Measurements from ENCODE around the gene NRF1. TPM values are rescaled to one million over a fixed set of nuclear protein-coding genes. Genes with fewer than 3 reads are reported as not detected.
"Not testable (repeated sequence)": the region's sequence is repeated elsewhere in the genome, so short reads cannot be mapped to it uniquely, and the experiment has no call there.

The NRF1 gene
- total RNA-seq, 1 donor from 2014 or later = 14.6 TPM

DNA sequence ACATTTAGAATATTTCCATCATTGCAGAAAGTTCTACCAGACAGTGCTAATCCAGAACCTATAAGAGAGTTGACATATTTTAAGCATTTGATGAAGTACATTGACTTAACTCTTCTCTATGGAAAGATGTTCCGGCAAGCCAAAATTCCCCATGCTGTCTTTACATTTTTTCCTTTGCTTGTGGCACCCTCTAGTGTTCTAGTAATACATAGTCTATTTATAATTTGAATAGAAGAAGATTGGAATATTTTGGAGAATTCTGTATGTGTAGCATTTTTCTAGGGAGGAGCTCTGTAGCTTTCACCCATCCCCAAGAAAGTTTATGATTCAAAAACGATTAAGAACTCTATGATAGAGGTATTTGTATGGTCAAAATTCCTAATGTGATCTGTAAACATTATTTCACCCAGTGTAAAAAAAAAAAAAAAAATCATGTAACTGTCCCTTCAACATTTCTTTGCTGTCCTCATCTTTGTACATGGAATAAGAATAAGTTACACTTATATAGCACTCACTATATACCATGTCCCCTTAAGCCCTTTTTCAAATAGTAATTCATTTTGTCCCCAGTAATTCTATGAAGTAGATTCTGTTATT is 33.2 kb downstream of the NRF1 start:
- no peak for DNase-seq (ENCODE audit: extremely low read depth, low read depth, low spot score)

DNA sequence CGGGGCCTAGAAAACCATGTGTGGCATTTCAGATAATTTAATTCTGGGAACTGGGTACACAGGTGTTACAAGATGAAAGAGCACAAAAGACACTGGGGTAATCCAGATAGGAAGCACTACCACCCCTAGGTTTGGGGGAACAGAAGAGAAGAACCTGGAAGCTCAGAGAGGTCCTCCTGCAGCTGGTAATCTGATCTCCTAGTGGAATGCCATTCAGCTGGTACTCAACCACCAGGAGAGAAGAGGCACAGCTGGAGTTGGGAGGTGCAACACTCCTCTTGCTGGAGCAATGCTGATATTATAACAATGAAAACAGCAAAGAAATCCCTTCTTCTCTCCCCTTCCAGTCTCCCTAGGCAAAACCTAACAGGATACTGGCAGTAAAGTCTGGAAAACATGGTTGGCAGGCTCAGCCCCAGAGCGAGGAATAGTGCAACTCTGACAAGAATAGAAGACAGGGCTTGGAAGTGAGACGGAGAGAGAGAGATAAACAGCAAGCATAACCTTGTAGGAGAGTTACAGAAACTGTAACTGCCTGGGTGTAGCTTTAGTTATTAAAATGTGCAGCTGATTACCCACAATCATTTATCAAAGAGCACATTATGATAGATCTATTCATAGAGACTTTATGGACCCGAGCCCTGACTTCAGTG is 35.0 kb downstream of the NRF1 start:
- DNase-seq (ENCODE audit: extremely low read depth, low read depth, low spot score) = no peak

DNA sequence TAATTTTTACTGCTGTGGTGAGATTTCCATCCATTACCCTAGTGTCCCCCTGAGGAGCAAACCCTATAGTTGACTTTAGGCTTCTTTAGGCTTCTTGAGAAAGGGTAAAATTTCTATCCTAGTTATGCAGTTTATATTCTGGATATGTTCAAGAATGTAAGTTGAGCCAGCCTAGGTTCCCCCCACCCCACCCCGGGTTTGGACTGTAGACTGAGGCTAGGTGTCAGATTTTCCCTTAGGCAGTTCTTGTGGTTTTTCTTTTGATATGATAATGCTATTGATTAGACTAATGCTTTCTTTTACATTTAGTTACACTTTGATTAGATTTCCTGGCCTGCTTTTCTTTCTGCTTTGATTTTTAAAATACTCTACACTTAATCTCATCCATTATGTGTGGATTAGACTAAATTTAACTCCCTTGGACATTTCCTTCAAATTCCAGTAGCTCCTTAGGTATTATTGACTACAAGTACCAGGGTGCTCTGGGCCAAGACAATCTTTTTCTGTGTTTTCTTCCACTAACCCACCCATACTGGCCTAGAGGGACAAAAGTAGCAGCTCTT is 37.7 kb downstream of the NRF1 start:
- no peak for DNase-seq (ENCODE audit: extremely low read depth, low read depth, low spot score)

DNA sequence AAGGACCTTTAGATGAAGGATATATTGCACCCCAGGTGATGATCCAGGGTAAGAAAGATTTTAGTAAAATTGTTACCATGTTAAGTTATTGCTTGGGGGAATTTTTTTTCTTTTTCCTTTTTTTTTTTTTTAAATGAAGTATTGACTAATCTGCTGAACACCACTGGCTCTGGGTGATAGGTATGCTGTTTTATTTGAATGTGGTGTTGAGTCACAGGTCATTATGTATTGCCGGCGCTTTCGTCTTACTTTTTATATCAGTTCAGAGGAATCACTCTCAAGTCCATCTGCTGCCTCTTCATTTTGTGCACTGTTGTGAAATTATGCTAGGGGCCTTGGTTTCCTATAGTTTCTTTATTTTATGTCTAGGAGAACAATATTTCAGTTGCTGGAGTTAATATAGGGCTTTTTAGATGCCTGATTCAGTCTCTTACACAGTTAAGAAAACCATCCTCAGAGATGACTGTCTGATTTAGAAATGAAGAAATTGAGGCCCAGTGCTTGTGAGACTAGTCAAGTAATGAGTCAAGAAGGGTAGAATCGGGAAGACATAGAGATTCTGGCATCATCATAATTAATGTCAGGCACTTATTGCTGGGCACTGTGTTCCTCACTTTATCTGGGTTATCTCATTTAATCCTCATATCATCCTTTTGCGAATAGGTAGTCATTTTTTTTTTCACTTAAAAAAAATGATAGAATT is 38.7 kb downstream of the NRF1 start:
- no peak for DNase-seq (ENCODE audit: extremely low read depth, low read depth, low spot score)

DNA sequence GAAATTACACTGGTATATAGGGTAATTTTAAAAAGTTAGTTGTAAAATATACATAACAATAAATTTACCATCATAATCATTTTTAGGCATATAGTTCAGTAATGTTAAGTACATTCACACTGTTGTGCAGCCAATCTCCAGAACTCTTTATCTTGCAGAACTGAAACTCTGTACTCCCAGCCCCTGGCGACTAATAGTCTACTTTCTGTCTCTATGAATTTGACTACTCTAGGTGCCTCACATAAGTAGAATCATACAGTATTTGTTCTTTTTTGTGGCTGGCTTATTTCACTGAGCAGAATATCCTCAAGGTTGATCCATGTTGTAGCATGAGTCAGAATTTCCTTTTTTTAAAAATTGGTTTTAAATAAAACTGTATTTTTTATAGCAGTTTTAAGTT is 41.4 kb downstream of the NRF1 start:
- no peak for DNase-seq (ENCODE audit: extremely low read depth, low read depth, low spot score)

DNA sequence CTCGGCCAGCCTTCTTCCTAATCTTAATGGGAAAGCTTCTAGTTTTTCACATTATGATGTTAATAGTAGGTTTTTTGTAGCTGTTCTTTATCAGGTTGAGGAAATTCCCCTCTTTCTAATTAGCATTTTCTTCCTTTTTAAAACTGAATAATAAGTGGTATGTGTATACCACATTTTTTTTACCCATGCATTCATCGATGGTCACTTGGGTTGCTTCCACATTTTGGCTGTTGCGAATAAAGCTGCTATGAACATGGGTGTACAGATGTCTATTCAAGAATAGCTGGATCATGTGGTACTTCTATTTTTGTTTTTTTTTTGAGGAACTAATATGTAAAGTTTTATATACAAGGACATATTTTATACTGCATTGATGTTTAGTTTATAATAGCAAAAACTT is 44.3 kb downstream of the NRF1 start:
- DNase-seq (ENCODE audit: extremely low read depth, low read depth, low spot score) = no peak

DNA sequence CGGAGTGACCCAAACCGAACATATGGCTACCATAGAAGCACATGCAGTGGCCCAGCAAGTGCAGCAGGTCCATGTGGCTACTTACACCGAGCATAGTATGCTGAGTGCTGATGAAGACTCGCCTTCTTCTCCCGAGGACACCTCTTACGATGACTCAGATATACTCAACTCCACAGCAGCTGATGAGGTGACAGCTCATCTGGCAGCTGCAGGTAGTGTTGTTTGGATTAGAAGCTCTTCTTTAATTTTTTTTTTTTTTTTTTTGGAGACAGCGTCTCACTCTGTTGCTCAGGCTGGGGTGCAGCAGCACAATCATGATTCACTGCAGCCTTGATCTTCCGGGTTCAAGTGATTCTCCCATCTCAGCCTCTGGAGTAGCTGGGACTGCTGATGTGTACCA is 45.8 kb downstream of the NRF1 start:
- DNase-seq (ENCODE audit: extremely low read depth, low read depth, low spot score) = no peak

DNA sequence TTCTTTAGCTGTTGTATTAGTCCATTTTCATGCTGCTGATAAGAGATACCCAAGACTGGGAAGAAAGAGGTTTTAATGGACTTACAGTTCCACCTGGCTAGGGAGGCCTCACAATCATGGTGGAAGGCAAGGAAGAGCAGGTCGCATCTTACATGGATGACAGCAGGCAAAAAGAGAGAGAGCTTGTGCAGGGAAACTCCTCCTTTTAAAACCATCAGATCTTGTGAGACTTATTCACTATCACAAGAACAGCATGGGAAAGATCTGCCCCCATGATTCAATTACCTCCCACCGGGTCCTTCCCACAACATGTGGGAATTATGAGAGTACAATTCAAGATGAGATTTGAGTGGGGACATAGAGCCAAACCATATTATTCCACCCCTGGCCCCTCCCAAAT is 48.4 kb downstream of the NRF1 start:
- not testable (repeated sequence) for DNase-seq (ENCODE audit: extremely low read depth, low read depth, low spot score)

DNA sequence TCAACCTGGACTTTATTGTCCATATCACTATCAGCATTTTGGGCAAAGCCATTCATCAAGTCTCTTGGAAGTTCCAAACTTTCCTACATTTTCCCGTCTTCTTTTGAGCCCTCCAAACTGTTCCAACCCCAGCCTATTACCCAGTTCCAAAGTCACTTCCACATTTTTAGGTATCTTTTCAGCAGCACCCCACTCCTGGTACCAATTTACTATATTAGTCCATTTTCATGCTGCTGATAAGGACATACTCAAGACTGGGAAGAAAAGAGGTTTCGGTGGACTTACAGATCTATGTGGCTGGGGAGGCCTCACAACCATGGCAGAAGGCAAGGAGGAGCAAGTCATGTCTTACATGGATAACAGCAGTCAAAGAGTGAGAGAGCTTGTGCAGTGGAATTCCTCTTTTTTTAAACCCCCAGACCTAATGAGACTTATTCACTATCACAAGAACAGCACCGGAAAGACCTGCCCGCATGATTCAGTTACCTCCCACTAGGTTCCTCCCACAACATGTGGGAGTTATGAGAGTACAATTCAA is 50.2 kb downstream of the NRF1 start:
- no peak for DNase-seq (ENCODE audit: extremely low read depth, low read depth, low spot score)

DNA sequence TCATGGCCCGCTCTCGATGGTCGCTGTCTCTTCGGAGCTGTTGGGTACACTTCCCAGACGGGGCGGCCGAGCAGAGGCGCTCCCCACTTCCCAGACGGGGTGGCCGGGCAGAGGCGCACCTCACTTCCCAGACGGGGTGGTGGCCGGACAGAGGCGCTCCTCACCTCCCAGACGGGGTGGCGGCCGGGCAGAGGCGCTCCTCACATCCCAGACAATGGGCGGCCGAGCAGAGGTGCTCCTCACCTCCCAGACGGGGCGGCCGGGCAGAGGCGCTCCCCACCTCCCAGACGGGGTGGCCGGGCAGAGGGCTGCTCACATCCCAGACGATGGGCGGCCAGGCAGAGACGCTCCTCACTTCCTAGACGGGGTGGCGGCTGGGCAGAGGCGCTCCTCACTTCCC is 51.7 kb downstream of the NRF1 start:
- not testable (repeated sequence) for DNase-seq (ENCODE audit: extremely low read depth, low read depth, low spot score)

DNA sequence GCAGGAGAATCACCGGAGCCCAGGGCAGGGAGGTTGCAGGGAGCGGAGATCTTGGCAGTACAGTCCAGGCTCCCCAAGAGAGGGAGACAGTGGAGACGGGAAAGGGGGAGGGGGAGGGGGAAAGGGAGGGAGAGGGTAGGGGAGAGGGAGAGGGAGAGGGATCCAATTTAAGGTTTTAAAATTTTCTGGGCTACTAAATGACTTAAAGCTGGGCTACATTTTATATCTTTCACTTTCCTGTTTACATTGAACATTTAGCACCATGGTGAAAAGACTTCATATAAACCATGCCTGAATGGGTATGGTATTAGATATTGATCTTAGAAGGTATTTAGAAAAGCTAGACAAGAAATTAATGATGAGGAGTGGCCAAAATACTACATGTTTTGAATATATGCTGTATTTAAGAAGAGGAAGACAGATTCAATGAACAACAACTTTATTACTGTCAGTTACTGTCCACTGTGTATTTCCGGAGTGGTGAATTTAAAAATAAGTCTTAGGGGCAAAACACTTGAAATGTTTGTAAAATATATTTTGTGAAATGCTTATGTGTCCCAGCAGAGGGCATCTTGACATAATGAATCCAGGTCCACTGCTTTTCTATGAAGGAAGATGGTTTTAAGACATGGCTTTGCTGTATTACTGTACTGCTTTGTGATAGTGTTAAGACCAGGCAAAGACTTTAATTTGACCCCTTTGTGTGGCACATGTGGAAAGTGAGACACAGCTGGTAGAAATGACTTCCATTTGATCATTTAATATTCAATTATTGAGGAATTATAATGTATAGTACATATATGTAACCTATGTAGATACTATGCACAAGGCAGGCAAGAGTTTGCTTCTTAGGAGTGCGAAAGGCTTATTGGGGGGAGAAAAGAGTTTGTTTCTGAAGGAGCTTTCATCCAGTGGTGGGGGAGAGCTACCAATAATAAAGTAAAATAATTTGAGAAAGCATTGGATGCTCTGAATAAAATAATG is 52.8 kb downstream of the NRF1 start:
- DNase-seq (ENCODE audit: extremely low read depth, low read depth, low spot score) = peak; percentile 64

DNA sequence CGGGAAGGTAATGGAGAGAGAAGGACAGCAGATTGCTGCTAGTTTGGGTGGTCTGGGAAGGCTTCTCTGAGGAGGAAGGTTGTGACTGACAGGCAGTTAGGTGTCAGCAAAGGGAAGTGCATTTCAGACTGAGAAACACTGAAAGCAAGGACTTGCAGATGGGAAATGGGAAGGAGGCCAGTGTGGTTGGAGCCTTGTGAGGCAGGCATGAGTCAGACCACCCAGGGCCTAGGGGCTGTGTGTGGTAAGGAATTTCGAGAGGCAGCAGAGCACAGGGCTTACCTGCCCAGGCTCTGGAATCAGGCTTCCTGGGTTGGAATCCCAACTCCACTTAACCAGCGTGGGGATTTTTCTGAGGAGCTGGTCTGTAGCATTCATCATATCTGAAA is 53.5 kb downstream of the NRF1 start:
- no peak for DNase-seq (ENCODE audit: extremely low read depth, low read depth, low spot score)

DNA sequence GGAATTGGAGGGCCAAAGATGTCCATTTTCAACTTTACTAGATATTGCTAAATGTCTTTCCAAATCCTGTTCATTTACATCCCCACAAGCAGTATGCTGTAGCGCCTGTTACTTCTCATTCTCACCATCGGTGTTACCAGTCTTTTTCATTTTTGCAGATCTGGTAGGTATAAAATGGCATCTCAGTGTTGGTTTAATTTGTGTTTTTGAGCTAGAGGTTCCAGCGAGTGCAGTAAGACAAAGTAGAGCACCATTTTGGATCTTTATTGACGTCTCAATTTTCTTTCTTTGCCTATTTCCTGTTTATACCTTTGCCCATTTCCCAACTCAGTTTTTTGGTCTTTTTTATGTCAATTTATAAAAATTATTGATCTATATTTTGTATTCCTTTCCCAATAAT is 55.6 kb downstream of the NRF1 start:
- DNase-seq (ENCODE audit: extremely low read depth, low read depth, low spot score) = no peak

DNA sequence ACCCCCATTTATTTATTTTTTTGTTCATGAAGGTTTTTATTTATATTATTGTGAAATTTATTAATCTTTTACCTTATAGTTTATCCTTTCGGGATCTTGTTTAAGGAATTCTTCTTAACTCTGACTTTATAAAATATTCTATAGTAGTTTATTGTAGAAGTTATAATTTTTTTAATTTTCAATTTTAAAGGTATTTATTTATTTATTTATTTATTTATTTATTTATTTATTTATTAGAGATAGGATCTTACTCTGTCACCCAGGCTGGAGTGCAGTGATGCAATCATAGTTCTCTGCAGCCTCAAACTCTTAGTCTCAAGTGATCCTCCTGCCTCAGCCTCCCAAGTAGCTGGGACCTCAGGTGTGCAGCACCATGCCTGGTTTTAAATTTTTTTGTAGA is 56.0 kb downstream of the NRF1 start:
- DNase-seq (ENCODE audit: extremely low read depth, low read depth, low spot score) = no peak

DNA sequence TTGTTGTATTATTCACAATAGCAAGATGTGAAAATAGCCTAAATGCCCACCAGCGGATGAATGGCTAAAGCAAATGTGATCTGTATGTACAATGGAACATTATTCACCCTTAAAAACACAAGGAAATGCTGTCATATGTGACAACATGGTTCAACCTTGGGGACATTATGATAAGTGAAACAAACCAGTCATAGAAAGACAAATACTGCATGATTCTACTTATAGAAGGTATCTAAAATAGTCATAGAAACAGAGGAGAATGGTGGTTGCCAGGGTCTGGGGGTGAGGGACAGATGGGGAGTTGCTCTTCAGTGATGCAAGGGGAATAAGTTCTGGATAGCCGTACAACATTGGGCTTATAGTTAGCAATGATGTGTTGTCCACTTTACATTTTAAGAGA is 58.4 kb downstream of the NRF1 start:
- no peak for DNase-seq (ENCODE audit: extremely low read depth, low read depth, low spot score)

DNA sequence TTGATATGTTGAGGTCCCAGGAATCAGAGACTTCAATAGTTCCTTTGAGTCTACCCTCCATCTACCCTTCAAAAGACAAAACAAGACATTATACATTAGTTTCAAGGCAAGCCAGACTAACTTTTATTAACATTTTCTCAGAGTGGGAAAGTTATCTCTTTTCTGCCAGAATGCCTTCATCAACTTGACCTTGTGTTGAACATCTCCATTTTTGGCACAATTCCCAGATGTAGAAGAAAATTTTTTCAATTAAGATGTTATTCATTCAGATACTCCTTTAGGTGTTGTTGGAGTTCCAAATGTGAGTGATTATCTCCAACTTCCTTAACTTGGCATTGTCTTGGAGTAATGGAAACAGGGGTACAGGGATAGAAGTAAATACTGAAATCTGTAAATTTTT is 59.1 kb downstream of the NRF1 start:
- DNase-seq (ENCODE audit: extremely low read depth, low read depth, low spot score) = no peak

DNA sequence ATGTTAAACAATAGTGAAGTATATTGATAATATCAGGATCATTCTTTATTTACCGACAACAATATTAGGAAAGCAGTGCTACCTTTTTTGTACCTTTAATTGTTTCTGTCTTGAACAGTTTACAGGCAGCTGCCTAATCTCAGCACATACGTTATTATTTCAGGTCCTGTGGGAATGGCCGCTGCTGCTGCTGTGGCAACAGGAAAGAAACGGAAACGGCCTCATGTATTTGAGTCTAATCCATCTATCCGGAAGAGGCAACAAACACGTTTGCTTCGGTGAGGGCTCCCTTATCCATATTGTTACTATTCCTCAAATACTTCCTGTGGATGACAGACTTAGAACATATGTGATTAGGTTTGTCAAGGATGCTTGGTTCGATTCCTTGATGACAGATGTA is 59.7 kb downstream of the NRF1 start:
- no peak for DNase-seq (ENCODE audit: extremely low read depth, low read depth, low spot score)

DNA sequence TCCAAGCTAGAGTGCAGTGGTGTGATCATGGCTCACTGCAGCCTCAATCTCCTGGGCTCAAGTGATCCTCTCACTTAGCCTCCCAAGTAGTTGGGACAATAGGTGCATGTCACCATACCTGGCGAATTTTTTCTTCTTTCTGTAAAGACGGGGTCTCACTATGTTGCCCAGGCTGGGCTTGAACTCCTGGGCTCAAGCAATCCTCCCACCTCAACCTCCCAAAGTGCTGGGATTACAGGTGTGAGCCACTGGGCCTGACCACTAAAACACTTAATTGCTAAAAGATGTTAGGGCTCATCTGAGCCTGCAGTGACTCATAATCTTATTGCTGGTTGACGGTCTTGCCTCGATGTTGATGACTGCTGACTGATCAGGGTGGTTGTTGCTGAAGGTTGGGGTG is 63.0 kb downstream of the NRF1 start:
- DNase-seq (ENCODE audit: extremely low read depth, low read depth, low spot score) = not testable (repeated sequence)

DNA sequence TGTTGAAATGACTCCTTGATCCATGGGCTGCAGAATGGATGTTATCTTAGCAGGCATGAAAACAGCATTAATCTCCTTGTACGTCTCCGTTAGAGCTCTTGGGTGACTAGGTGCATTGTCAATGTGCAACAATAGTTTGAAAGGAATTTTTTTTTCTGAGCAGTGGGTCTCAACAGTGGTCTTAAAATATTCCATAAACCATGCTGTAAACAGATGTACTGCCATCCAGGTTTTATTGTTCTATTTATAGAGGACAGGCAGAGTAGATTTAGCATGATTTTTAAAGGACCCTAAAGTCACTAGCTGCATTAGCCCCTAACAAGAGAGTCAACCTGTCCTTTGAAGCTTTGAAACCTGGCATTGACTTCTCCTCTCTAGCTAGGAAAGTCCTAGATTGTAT is 64.0 kb downstream of the NRF1 start:
- DNase-seq (ENCODE audit: extremely low read depth, low read depth, low spot score) = no peak

DNA sequence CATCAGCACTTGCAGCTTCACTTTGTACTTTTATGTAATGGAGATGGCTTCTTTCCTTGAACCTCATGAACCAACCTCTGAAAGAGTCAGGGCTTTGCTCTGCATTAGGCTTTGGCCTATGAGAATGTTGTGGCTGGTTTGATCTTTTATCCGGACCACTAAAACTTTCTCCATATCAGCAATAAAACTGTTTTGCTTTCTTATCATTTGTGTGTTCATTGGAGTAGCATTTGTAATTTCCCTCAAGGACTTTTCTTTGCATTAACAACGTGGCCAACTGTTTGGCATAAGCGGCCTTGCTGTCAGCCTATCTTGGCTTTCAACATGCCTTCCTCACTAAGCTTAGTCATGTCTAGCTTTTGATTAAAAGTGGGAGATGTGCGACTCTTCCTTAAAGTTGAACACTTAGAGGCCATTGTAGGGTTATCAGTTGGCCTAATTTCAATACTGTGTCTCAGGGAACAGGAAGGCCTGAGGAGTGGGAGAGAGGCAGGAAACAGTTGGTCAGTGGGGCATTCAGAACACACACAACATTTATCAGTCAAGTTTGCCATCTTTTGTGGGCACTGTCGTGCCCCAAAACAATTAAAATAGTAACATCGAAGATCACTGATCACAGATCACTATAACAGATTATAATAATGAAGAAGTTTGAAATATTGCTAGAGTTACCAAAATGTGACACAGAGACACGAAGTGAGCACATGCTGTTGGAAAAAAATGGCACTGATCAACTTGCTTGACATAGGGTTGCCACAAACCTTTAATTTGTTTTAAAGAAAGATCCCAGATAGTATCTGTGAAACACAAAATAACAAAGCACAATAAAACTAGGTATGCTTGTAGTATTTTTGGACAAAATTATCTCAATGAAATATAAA is 64.7 kb downstream of the NRF1 start:
- no peak for DNase-seq (ENCODE audit: extremely low read depth, low read depth, low spot score)

All from glomerular endothelial cell (primary cell).